Neural crest cell (in vitro differentiated cells): Measurements from ENCODE around the gene TLE4. TPM values are rescaled to one million over a fixed set of nuclear protein-coding genes. Genes with fewer than 3 reads are reported as not detected.

Source experiments
- DNase-seq: peaks from one replicate; pipeline ENCODE4 v3.0.0; 2021; ENCODE audit warnings: low read depth, mixed read lengths, low spot score
- H3K27ac Mint-ChIP-seq: one replicate; pipeline ENCODE4 v1.8.0; 2021; ENCODE audit warnings: mild to moderate bottlenecking, mixed read lengths; ENCODE audit not compliant: unreplicated experiment
- H3K27me3 Mint-ChIP-seq: 2 replicates; pipeline ENCODE4 v1.8.0; 2021; ENCODE audit warnings: low read depth, mild to moderate bottlenecking, mixed read lengths
- H3K36me3 Mint-ChIP-seq: 2 replicates; pipeline ENCODE4 v1.8.0; 2021; ENCODE audit warnings: low read depth, mild to moderate bottlenecking, mixed read lengths
- H3K4me1 Mint-ChIP-seq: 2 replicates; pipeline ENCODE4 v1.8.0; 2021; ENCODE audit warnings: mixed read lengths
- H3K4me3 Mint-ChIP-seq: one replicate; pipeline ENCODE4 v1.8.0; 2021; ENCODE audit warnings: mild to moderate bottlenecking, mixed read lengths
- H3K9me3 Mint-ChIP-seq: 2 replicates; pipeline ENCODE4 v1.8.0; 2021; ENCODE audit warnings: mixed read lengths
- total RNA-seq: library from RNA; stranded (reverse); gene quantifications from 2 replicates; pipeline ENCODE4 v1.2.1, GENCODE V29; 2021
- TF ChIP-seq, protein P1 (sequence below): fragments of 200-600 bp; sonication (generic); conservative IDR thresholded peaks from 2 replicates; pipeline ENCODE4 v1.5.0; 2021; ENCODE audit warnings: antibody characterized with exemption, mild to moderate bottlenecking

Gene TLE4
- total RNA-seq, 1 donor from 2014 or later = 85.8 TPM

DNA sequence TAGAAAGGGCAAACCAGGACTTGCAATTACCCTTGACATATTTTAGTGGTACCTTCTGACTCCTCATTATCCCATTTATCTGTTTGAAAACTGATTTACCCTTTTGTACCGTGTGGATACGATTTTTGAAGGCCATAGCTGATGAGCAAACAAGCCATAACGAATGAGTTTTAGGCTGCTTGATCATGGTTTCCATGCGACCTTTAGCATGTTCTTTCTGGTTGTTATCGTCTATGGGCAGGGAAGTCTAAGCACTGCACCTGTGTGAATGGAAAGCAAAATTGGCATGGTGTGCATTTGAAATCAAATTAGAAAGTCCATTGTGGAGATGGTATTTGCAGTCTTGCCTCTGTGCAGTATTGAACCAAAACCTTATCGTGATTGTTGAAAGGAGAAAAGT lies 127.7 kb downstream of the TLE4 start:
- Mint-ChIP-seq H3K27me3 (no peaks in the 10 kb centered on the region), H3K4me1 (peaks cover 24% of the 10 kb centered on the region), H3K4me3 (no peak overlapping the region), H3K36me3 (peaks cover 5% of the 10 kb centered on the region), H3K27ac (no peak overlapping the region), H3K9me3 (no peaks in the 10 kb centered on the region)
- DNase-seq = no peak
- TF ChIP-seq, protein P1, sequence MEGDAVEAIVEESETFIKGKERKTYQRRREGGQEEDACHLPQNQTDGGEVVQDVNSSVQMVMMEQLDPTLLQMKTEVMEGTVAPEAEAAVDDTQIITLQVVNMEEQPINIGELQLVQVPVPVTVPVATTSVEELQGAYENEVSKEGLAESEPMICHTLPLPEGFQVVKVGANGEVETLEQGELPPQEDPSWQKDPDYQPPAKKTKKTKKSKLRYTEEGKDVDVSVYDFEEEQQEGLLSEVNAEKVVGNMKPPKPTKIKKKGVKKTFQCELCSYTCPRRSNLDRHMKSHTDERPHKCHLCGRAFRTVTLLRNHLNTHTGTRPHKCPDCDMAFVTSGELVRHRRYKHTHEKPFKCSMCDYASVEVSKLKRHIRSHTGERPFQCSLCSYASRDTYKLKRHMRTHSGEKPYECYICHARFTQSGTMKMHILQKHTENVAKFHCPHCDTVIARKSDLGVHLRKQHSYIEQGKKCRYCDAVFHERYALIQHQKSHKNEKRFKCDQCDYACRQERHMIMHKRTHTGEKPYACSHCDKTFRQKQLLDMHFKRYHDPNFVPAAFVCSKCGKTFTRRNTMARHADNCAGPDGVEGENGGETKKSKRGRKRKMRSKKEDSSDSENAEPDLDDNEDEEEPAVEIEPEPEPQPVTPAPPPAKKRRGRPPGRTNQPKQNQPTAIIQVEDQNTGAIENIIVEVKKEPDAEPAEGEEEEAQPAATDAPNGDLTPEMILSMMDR = no peak

DNA sequence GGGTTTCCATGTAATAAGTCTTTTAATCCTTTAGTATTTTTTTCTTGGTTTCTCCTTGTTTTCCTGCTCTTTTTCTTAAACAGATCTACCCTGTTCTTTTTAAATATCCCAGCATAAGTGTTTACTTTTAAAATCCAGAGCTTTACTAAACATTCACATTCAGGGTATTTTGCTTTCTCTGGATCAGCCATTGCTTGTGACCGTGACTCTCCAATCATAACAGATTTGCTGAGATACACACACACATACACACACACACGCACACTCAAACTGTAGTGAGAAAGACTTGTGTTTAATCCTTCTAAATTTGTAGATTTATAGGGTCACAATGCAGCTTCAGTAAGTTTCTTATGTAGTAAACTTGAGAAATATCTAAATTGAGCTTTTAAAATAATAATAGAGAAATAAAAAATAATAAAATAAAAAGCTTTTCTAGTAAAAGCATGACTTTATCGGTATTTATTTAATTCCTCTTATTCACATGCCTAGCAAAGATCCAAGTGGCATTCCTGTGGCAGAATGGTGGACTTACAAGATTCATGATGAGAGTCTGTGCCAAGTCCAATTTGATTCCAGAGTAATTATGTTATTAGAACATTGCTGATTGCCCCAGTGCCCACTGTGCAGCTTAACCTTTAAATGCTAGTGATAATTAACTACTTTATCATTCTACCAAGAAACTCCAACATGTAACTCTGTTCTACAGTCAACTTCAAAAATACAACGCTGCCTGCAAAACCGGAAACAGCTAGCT lies 129.0 kb downstream of the TLE4 start:
- Mint-ChIP-seq H3K9me3 (no peaks in the 10 kb centered on the region), H3K4me3 (no peak overlapping the region), H3K27ac (no peak overlapping the region), H3K27me3 (no peaks in the 10 kb centered on the region), H3K4me1 (peaks cover 15% of the 10 kb centered on the region), H3K36me3 (peaks cover 8% of the 10 kb centered on the region)
- no peak for DNase-seq
- TF ChIP-seq, protein P1 = no peak

DNA sequence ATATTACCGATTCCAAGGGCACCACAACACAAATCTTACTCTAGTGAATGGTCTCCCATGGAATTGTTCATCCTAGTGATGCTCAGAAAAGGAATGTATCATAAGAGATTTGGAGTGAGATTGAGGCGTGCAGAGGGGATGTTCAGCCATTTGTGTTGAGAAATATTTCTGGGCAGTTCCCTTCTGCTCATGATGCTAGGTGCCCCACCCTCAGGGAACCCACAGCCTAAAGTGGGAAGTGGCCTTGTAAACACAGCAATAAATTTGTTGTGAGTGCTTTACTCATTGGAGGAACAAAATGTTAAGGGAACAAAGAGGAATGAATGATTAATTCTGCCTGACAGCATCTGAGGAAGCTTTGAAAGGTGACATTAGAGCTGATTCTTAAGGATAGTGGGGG lies 129.9 kb downstream of the TLE4 start:
- no peaks in the 10 kb centered on the region for H3K9me3 Mint-ChIP-seq
- H3K4me3 Mint-ChIP-seq = no peak overlapping the region
- TF ChIP-seq, protein P1 = no peak
- no peak for DNase-seq
- peaks cover 15% of the 10 kb centered on the region for H3K4me1 Mint-ChIP-seq
- peak overlapping the region; percentile 24 for H3K27ac Mint-ChIP-seq
- H3K36me3 Mint-ChIP-seq = peaks cover 12% of the 10 kb centered on the region
- no peaks in the 10 kb centered on the region for H3K27me3 Mint-ChIP-seq

DNA sequence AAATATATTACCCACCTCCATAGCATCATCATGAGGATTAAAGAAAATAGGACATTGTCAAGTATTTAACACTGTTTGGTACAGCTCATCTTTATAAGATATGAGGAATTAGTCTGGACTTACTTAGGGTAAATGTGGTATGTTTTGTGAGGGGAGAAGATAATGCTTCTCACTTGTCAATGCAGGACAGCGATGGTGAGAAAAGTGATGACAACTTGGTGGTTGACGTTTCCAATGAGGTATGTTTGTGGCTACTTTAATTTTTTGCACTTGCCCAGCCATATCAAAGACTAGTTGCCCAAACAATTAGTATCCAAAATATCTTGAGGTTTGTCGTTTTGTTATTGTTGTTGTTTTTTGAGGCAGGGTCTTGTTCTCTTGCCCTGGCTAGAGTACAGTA lies 133.9 kb downstream of the TLE4 start:
- Mint-ChIP-seq H3K4me1 (peaks cover 21% of the 10 kb centered on the region), H3K27ac (peak overlapping the region; percentile 65), H3K9me3 (no peaks in the 10 kb centered on the region), H3K27me3 (no peaks in the 10 kb centered on the region), H3K4me3 (no peak overlapping the region), H3K36me3 (peaks cover 25% of the 10 kb centered on the region)
- no peak for DNase-seq
- TF ChIP-seq, protein P1 = no peak

DNA sequence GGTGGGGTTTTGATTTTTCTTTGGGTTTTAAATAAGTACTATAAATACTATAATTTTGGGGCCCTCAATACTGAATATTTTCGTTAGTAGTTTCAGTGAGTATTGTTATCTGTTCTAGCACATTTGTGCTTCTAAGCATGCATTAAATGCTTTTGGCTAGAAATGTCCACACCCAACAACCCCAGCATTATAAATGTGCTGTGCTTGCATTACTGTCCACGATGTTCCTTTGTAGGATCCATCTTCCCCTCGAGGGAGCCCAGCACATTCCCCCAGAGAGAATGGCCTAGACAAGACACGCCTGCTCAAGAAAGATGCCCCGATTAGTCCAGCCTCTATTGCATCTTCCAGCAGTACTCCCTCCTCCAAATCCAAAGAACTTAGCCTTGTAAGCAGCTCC lies 134.7 kb downstream of the TLE4 start:
- H3K36me3 Mint-ChIP-seq = peaks cover 30% of the 10 kb centered on the region

More for the DNA sequence above, 134.7 kb downstream of the TLE4 start:
- no peak overlapping the region for H3K4me3 Mint-ChIP-seq
- TF ChIP-seq, protein P1 = no peak
- H3K27me3 Mint-ChIP-seq = no peaks in the 10 kb centered on the region
- peaks cover 20% of the 10 kb centered on the region for H3K4me1 Mint-ChIP-seq
- no peak for DNase-seq
- no peak overlapping the region for H3K27ac Mint-ChIP-seq
- H3K9me3 Mint-ChIP-seq = no peaks in the 10 kb centered on the region
